ENCODE measurements around the gene KIF5B.
"Not testable (repeated sequence)": the region's sequence is repeated elsewhere in the genome, so short reads cannot be mapped to it uniquely, and the experiment has no call there.

The KIF5B gene

GRCh38 chr10:31982111-31982510 is 74.1 kb downstream of the KIF5B start:
- no peak overlapping the region for H3K4me3 ChIP-seq (ENCODE audit: low read depth, low read length)
- TF ChIP-seq MAX (IDR thresholded peaks at IDR 0.05; ENCODE audit: low read depth, low read length) (no peak), POLR2A (IDR thresholded peaks at IDR 0.05; ENCODE audit: extremely low read depth, insufficient read length) (no peak), MYC (IDR thresholded peaks at IDR 0.05; ENCODE audit: low read depth, low read length) (no peak), CTCF (IDR thresholded peaks at IDR 0.05; ENCODE audit: low read depth, low read length) (no peak)
- no peak for DNase-seq (ENCODE audit: low read depth)

GRCh38 chr10:31980471-31980870 is 75.8 kb downstream of the KIF5B start:
- DNase-seq (ENCODE audit: low read depth) = no peak
- H3K4me3 ChIP-seq (ENCODE audit: low read depth, low read length) = no peak overlapping the region
- TF ChIP-seq CTCF (IDR thresholded peaks at IDR 0.05; ENCODE audit: low read depth, low read length) = no peak
- TF ChIP-seq POLR2A (IDR thresholded peaks at IDR 0.05; ENCODE audit: extremely low read depth, insufficient read length) = no peak
- no peak for TF ChIP-seq MYC (IDR thresholded peaks at IDR 0.05; ENCODE audit: low read depth, low read length)
- no peak for TF ChIP-seq MAX (IDR thresholded peaks at IDR 0.05; ENCODE audit: low read depth, low read length)

GRCh38 chr10:31979071-31979470 is 77.2 kb downstream of the KIF5B start:
- not testable (repeated sequence) for H3K4me3 ChIP-seq (ENCODE audit: low read depth, low read length); DNase-seq (ENCODE audit: low read depth)

- H3K4me3 ChIP-seq (ENCODE audit: low read depth, low read length) = no peak overlapping the region
- TF ChIP-seq MYC (IDR thresholded peaks at IDR 0.05; ENCODE audit: low read depth, low read length) (no peak), CTCF (IDR thresholded peaks at IDR 0.05; ENCODE audit: low read depth, low read length) (no peak), POLR2A (IDR thresholded peaks at IDR 0.05; ENCODE audit: extremely low read depth, insufficient read length) (no peak), MAX (IDR thresholded peaks at IDR 0.05; ENCODE audit: low read depth, low read length) (no peak)
- no peak for DNase-seq (ENCODE audit: low read depth)
Observed at GRCh38 chr10:31978156-31978483, 78.1 kb downstream of the KIF5B start.

- peak; percentile 83 for DNase-seq (ENCODE audit: low read depth)
- TF ChIP-seq MAX (IDR thresholded peaks at IDR 0.05; ENCODE audit: low read depth, low read length) (0 out of 2 replicates have a peak, but pooled peaks have one; percentile 7), CTCF (IDR thresholded peaks at IDR 0.05; ENCODE audit: low read depth, low read length) (no peak)
Observed at GRCh38 chr10:31977440-31978155, 78.6 kb downstream of the KIF5B start.

GRCh38 chr10:31975157-31975765 is 81.0 kb downstream of the KIF5B start:
- no peak for TF ChIP-seq POLR2A (IDR thresholded peaks at IDR 0.05; ENCODE audit: extremely low read depth, insufficient read length)
- TF ChIP-seq MYC (IDR thresholded peaks at IDR 0.05; ENCODE audit: low read depth, low read length) = no peak
- no peak for TF ChIP-seq MAX (IDR thresholded peaks at IDR 0.05; ENCODE audit: low read depth, low read length)
- TF ChIP-seq CTCF (IDR thresholded peaks at IDR 0.05; ENCODE audit: low read depth, low read length) = no peak
- no peak overlapping the region for H3K4me3 ChIP-seq (ENCODE audit: low read depth, low read length)
- no peak for DNase-seq (ENCODE audit: low read depth)

More at GRCh38 chr10:31977440-31978155, 78.6 kb downstream of the KIF5B start:
- H3K4me3 ChIP-seq (ENCODE audit: low read depth, low read length) = peak overlapping the region; percentile 19
